Thyroid gland (tissue), 4 donors: ENCODE results near the gene HPGDS.

Source experiments
- CTCF ChIP-seq, 6 experiments: fragments of 200-600 bp in 3 of 6; fragments of 450-650 bp in 3 of 6; sonication (generic) in 3 of 6; IDR thresholded peaks; one replicate each; pipeline ENCODE4 v1.5.1; 2016 to 2019; ENCODE audit warnings: antibody characterized with exemption in 6 of 6, mild to moderate bottlenecking in 2 of 6, inconsistent platforms in 1 of 6, moderate library complexity in 1 of 6
- POLR2A ChIP-seq, 2 donors: fragments of 450-650 bp; IDR thresholded peaks; one replicate each; pipeline ENCODE4 v1.6.1; 2017; ENCODE audit warnings: antibody characterized with exemption in 2 of 2, mild to moderate bottlenecking in 2 of 2, moderate library complexity in 1 of 2

DNA sequence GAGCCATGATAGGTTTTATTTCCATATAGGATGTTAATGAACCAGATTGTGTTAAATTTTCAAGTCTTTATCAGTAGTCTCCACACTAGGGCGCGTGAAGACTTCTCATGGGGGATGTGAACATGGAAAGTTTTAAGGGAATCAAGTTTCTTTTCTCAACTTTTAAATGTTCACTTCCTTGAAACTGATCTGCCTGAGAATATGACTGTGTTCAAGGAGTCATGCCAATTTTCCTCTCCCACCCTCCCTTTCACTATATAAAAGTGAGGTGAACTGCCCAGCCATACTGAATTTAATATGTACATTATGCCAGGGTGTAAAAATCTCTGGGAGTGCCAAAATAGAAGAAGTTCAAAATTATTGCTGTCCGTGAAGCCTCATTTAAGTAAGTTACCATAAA lies 30.4 kb upstream of the HPGDS start:
- no peak for TF ChIP-seq CTCF (IDR thresholded peaks at IDR 0.05)
- TF ChIP-seq POLR2A (IDR thresholded peaks at IDR 0.05), result no peak
